ENCODE data around the gene ZBTB8A. TPM values are rescaled to one million over a fixed set of nuclear protein-coding genes. Genes with fewer than 3 reads are reported as not detected.

ZBTB8A gene
- total RNA-seq, 2 experiments from 2014 or later: not detected

DNA sequence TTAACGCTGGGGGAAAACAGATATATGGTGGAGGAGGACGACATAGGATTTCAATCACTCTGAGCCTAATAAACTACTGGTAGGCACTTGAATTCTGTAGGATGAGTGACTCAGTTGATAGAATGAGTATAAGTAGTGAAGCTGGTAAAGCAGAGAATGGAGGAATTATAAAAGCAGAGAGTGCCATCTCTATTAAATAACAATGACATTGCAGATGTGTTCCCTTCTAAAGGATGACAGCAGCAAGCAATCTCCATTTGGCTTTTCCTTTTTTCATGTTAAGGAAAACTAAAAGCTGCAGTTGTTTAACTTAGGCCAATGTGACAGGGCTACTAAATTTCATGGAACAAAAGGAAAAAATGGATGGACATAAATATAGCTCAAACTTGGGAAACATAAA lies 93.6 kb downstream of the ZBTB8A start:
- CTCF ChIA-PET: interaction anchor here (0.8 kb wide), 1 partner anchor 10 kb away, joined by 3 read pairs; no protein-coding TSS in a partner anchor
- intact Hi-C loops (cut with DNase I, micrococcal nuclease): no loop called here
- Histone ChIP-seq H3K27ac (ENCODE audit: low read depth in 1 of 2, low read length in 2 of 2) (no peak overlapping the region), H3K4me1 (ENCODE audit: insufficient read depth, low read length) (peaks cover 3% of the 10 kb centered on the region), H3K27me3 (ENCODE audit: control insufficient read depth in 1 of 2, insufficient read depth in 2 of 2, low read length in 2 of 2) (no peaks in the 10 kb centered on the region), H3K9me3 (ENCODE audit: control insufficient read depth in 1 of 2, insufficient read depth in 1 of 2, low read length in 2 of 2) (no peaks in the 10 kb centered on the region), H3K36me3 (ENCODE audit: insufficient read depth, low read length) (peaks cover 43% of the 10 kb centered on the region), H3K4me3 (ENCODE audit: low read length) (no peak overlapping the region)
- H3K27me3 Mint-ChIP-seq: no peaks in the 10 kb centered on the region
- H3K36me3 Mint-ChIP-seq (ENCODE audit: low read depth): peaks cover 76% of the 10 kb centered on the region
- H3K27ac Mint-ChIP-seq: no peak overlapping the region
- H3K4me3 Mint-ChIP-seq: no peak overlapping the region
- TF ChIP-seq, protein P1, sequence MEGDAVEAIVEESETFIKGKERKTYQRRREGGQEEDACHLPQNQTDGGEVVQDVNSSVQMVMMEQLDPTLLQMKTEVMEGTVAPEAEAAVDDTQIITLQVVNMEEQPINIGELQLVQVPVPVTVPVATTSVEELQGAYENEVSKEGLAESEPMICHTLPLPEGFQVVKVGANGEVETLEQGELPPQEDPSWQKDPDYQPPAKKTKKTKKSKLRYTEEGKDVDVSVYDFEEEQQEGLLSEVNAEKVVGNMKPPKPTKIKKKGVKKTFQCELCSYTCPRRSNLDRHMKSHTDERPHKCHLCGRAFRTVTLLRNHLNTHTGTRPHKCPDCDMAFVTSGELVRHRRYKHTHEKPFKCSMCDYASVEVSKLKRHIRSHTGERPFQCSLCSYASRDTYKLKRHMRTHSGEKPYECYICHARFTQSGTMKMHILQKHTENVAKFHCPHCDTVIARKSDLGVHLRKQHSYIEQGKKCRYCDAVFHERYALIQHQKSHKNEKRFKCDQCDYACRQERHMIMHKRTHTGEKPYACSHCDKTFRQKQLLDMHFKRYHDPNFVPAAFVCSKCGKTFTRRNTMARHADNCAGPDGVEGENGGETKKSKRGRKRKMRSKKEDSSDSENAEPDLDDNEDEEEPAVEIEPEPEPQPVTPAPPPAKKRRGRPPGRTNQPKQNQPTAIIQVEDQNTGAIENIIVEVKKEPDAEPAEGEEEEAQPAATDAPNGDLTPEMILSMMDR (IDR thresholded peaks at IDR 0.05): no peak
- POLR2A ChIA-PET: no interaction called here
- ATAC-seq (ENCODE audit: poor library complexity) (no peak), DNase-seq (no peak)
- peaks cover 27% of the 10 kb centered on the region for H3K4me1 Mint-ChIP-seq (ENCODE audit: low read depth)
- H3K9me3 Mint-ChIP-seq: no peaks in the 10 kb centered on the region

- ATAC-seq (ENCODE audit: poor library complexity) (no peak), DNase-seq (no peak)
- Histone ChIP-seq H3K4me3 (ENCODE audit: low read length) (no peak overlapping the region), H3K27me3 (ENCODE audit: control insufficient read depth in 1 of 2, insufficient read depth in 2 of 2, low read length in 2 of 2) (no peaks in the 10 kb centered on the region), H3K4me1 (ENCODE audit: insufficient read depth, low read length) (no peaks in the 10 kb centered on the region), H3K27ac (ENCODE audit: low read depth in 1 of 2, low read length in 2 of 2) (no peak overlapping the region), H3K9me3 (ENCODE audit: control insufficient read depth in 1 of 2, insufficient read depth in 1 of 2, low read length in 2 of 2) (no peaks in the 10 kb centered on the region), H3K36me3 (ENCODE audit: insufficient read depth, low read length) (peaks cover 43% of the 10 kb centered on the region)
- Mint-ChIP-seq H3K36me3 (ENCODE audit: low read depth) (peaks cover 57% of the 10 kb centered on the region), H3K9me3 (no peaks in the 10 kb centered on the region), H3K27ac (no peak overlapping the region), H3K4me3 (no peak overlapping the region), H3K4me1 (ENCODE audit: low read depth) (peaks cover 27% of the 10 kb centered on the region), H3K27me3 (no peaks in the 10 kb centered on the region)
- intact Hi-C loops (cut with DNase I, micrococcal nuclease): no loop called here
- ChIA-PET POLR2A (interaction anchor here (0.6 to 0.7 kb wide), 2 partner anchors 11 to 15 kb away, joined by 3 to 4 read pairs; partner anchors contain the start of gene RBBP4), CTCF (no interaction called here)
- TF ChIP-seq, protein P1 (IDR thresholded peaks at IDR 0.05): no peak
Observed at GRCh38 chr1:32635508-32636277, 96.5 kb downstream of the ZBTB8A start.

GRCh38 chr1:32636914-32637645 lies 97.9 kb downstream of the ZBTB8A start:
- Histone ChIP-seq H3K9me3 (ENCODE audit: control insufficient read depth in 1 of 2, insufficient read depth in 1 of 2, low read length in 2 of 2) (no peaks in the 10 kb centered on the region), H3K4me1 (ENCODE audit: insufficient read depth, low read length) (no peaks in the 10 kb centered on the region), H3K27ac (ENCODE audit: low read depth in 1 of 2, low read length in 2 of 2) (no peak overlapping the region), H3K36me3 (ENCODE audit: insufficient read depth, low read length) (peaks cover 39% of the 10 kb centered on the region), H3K4me3 (ENCODE audit: low read length) (no peak overlapping the region), H3K27me3 (ENCODE audit: control insufficient read depth in 1 of 2, insufficient read depth in 2 of 2, low read length in 2 of 2) (no peaks in the 10 kb centered on the region)
- TF ChIP-seq, protein P1 (IDR thresholded peaks at IDR 0.05): no peak
- CTCF ChIA-PET: no interaction called here
- H3K36me3 Mint-ChIP-seq (ENCODE audit: low read depth): peaks cover 50% of the 10 kb centered on the region
- no peak overlapping the region for H3K27ac Mint-ChIP-seq
- H3K9me3 Mint-ChIP-seq: no peaks in the 10 kb centered on the region
- no peak overlapping the region for H3K4me3 Mint-ChIP-seq
- POLR2A ChIA-PET: interaction anchor here (0.8 kb wide), 1 partner anchor 14 kb away, joined by 4 read pairs; the partner anchor contains the start of genes RBBP4 and ZBTB8OS
- H3K4me1 Mint-ChIP-seq (ENCODE audit: low read depth): peaks cover 27% of the 10 kb centered on the region
- no peak for DNase-seq
- ATAC-seq (ENCODE audit: poor library complexity): no peak
- intact Hi-C loops (cut with DNase I, micrococcal nuclease): no loop called here
- H3K27me3 Mint-ChIP-seq: no peaks in the 10 kb centered on the region

Measured in CD4-positive, alpha-beta T cell (primary cell).